SK-N-SH (cell line): ENCODE measurements around the gene C2orf92. TPM values are rescaled to one million over a fixed set of nuclear protein-coding genes. Genes with fewer than 3 reads are reported as not detected.

Experiments
- CTCF ChIA-PET: fragments of 300-600, 350-600 bp; formaldehyde crosslinking; extraction: SDS; loops from one replicate; lab custom pipeline; 2021; lab: Yijun Ruan, JAX
- POLR2A ChIA-PET: fragments of 350-600 bp; sonication (Branson Sonifier 250); formaldehyde crosslinking; extraction: SDS; loops from one replicate; lab custom pipeline; 2020; ENCODE audit warnings: antibody characterized with exemption, inconsistent platforms; lab: Yijun Ruan, JAX
- DNase-seq: peaks from one replicate; pipeline ENCODE4 v3.0.0; 2012
- H2AFZ ChIP-seq: fragments of 200-600 bp; sonication (generic); 2 replicates; pipeline ENCODE4 v1.8.1; 2016; ENCODE audit warnings: antibody characterized with exemption, mild to moderate bottlenecking, low read depth
- H3F3A ChIP-seq: fragments of 200-600 bp; sonication (generic); replicated peaks from 2 replicates; pipeline ENCODE3; 2016; ENCODE audit warnings: antibody characterized with exemption, mild to moderate bottlenecking; ENCODE audit not compliant: insufficient read depth
- H3K27ac ChIP-seq, 2 experiments: fragments of 200-500 bp in 1 of 2; fragments of 200-600 bp in 1 of 2; sonication (Bioruptor generic) in 1 of 2; sonication (generic), shearing (Covaris generic) in 1 of 2; 2 replicates each; pipeline versions ENCODE4 v1.5.1 to v1.6.1; 2014 to 2016; ENCODE audit warnings: low read depth in 2 of 2, inconsistent platforms in 1 of 2, low read length in 1 of 2, mild to moderate bottlenecking in 1 of 2, mixed read lengths in 1 of 2
- H3K27me3 ChIP-seq: fragments of 200-600 bp; sonication (generic), shearing (Covaris generic); 2 replicates; pipeline ENCODE4 v1.6.1; 2016; ENCODE audit warnings: mixed run types; ENCODE audit not compliant: insufficient read depth
- H3K36me3 ChIP-seq, 2 experiments: fragments of 200-500 bp in 1 of 2; fragments of 200-600 bp in 1 of 2; sonication (Bioruptor generic) in 1 of 2; sonication (generic) in 1 of 2; replicated peaks in 1 of 2; 2 replicates each; pipeline versions ENCODE3 to v1.5.1; 2014 to 2016; ENCODE audit warnings: low read length in 1 of 2, mild to moderate bottlenecking in 1 of 2; ENCODE audit not compliant: insufficient read depth in 2 of 2, control insufficient read depth in 1 of 2
- H3K4me1 ChIP-seq, 2 experiments: fragments of 200-500 bp in 1 of 2; fragments of 200-600 bp in 1 of 2; sonication (Bioruptor generic) in 1 of 2; sonication (generic), shearing (Covaris generic) in 1 of 2; 2 replicates each; pipeline versions ENCODE4 v1.5.1 to v1.6.1; 2014 to 2016; ENCODE audit warnings: low read depth in 1 of 2, low read length in 1 of 2, mixed run types in 1 of 2; ENCODE audit not compliant: insufficient read depth in 2 of 2, control insufficient read depth in 1 of 2
- H3K4me2 ChIP-seq: fragments of 200-600 bp; sonication (generic), shearing (Covaris generic); 2 replicates; pipeline ENCODE4 v1.6.1; 2017; ENCODE audit warnings: mixed run types
- H3K4me3 ChIP-seq, 2 experiments: fragments of 200-500 bp in 1 of 2; fragments of 200-600 bp in 1 of 2; sonication (Bioruptor generic) in 1 of 2; sonication (generic), shearing (Covaris generic) in 1 of 2; 2 replicates each; pipeline versions ENCODE4 v1.5.1 to v1.8.1; 2014 to 2016; ENCODE audit warnings: low read depth in 2 of 2, inconsistent platforms in 1 of 2, low read length in 1 of 2, mild to moderate bottlenecking in 1 of 2, mixed read lengths in 1 of 2, moderate library complexity in 1 of 2
- H3K79me2 ChIP-seq: fragments of 200-600 bp; sonication (generic); 2 replicates; pipeline ENCODE4 v1.8.1; 2017; ENCODE audit warnings: mild to moderate bottlenecking; ENCODE audit not compliant: insufficient read depth
- H3K9ac ChIP-seq: fragments of 200-600 bp; sonication (generic); 2 replicates; pipeline ENCODE4 v1.6.1; 2017; ENCODE audit warnings: mixed run types
- H3K9me2 ChIP-seq: fragments of 200-600 bp; sonication (generic); 2 replicates; pipeline ENCODE4 v1.6.1; 2017; ENCODE audit warnings: mixed run types
- H3K9me3 ChIP-seq: fragments of 200-600 bp; sonication (generic); 2 replicates; pipeline ENCODE4 v1.6.1; 2017; ENCODE audit warnings: mixed run types, mild to moderate bottlenecking, moderate library complexity
- H4K20me1 ChIP-seq: fragments of 200-600 bp; sonication (generic); 2 replicates; pipeline ENCODE4 v1.6.1; 2017; ENCODE audit warnings: mild to moderate bottlenecking, mixed run types; ENCODE audit not compliant: insufficient read depth
- CHD2 ChIP-seq: fragments of 150-350 bp; IDR thresholded peaks from 2 replicates; pipeline ENCODE4 v1.6.1; 2018; ENCODE audit warnings: low read length; ENCODE audit not compliant: partially characterized antibody
- EP300 ChIP-seq, 2 experiments: IDR thresholded peaks; 2 replicates each; pipeline versions ENCODE4 v1.4.0 to v1.6.1; 2012; ENCODE audit warnings: borderline replicate concordance in 1 of 2, low read depth in 1 of 2, low read length in 1 of 2
- EZH2phosphoT487 ChIP-seq: fragments of 200-600 bp; sonication (generic); IDR thresholded peaks from 2 replicates; pipeline ENCODE4 v1.6.1; 2017; ENCODE audit warnings: low read depth, mixed run types, mild to moderate bottlenecking, antibody characterized with exemption, moderate library complexity, borderline replicate concordance
- MXI1 ChIP-seq: IDR thresholded peaks from 2 replicates; pipeline ENCODE4 v1.6.1; 2012; ENCODE audit warnings: mild to moderate bottlenecking, low read depth, low read length, improper control_type of control experiment
- NRF1 ChIP-seq: IDR thresholded peaks from 2 replicates; pipeline ENCODE4 v1.6.1; 2012; ENCODE audit warnings: low read depth, mild to moderate bottlenecking, low read length
- POLR2AphosphoS5 ChIP-seq: IDR thresholded peaks from 2 replicates; pipeline ENCODE4 v1.6.1; 2012; ENCODE audit warnings: low read depth, low read length
- RCOR1 ChIP-seq: fragments of 150-350 bp; IDR thresholded peaks from 2 replicates; pipeline ENCODE4 v1.6.1; 2017; ENCODE audit warnings: antibody characterized with exemption, low read length
- RFX5 ChIP-seq: IDR thresholded peaks from 2 replicates; pipeline ENCODE4 v1.6.1; 2012; ENCODE audit warnings: mild to moderate bottlenecking, improper control_type of control experiment, low read length
- RXRA ChIP-seq: IDR thresholded peaks from 2 replicates; pipeline ENCODE4 v1.4.0; 2012; ENCODE audit warnings: low read depth, mild to moderate bottlenecking, borderline replicate concordance
- TAF1 ChIP-seq: IDR thresholded peaks from 2 replicates; pipeline ENCODE4 v1.6.1; 2012; ENCODE audit warnings: low read depth, mild to moderate bottlenecking, low read length, moderate library complexity, borderline replicate concordance
- WGBS: methylation state at CpG from one replicate; pipeline ENCODE4 v1.1.6; 2017; ENCODE audit warnings: low lambda C conversion rate; 5-methylcytosine and 5-hydroxymethylcytosine counted together
- polyA plus RNA-seq, 3 experiments: library from polyadenylated mRNA; depleted of rRNA; stranded (reverse); fragments of >200 nt; gene quantifications; 2 replicates each; pipeline ENCODE4 v1.2.3, GENCODE V29; 2012
- TF ChIP-seq, protein P1 (sequence below): fragments of 200-600 bp; sonication (generic); IDR thresholded peaks from 2 replicates; pipeline ENCODE4 v1.6.1; 2017; ENCODE audit warnings: antibody characterized with exemption, mild to moderate bottlenecking, moderate library complexity
- TF ChIP-seq, protein P2 (sequence below): IDR thresholded peaks from 2 replicates; pipeline ENCODE4 v1.4.0; 2012; ENCODE audit warnings: low read depth, borderline replicate concordance
- TF ChIP-seq, protein P3 (sequence below): IDR thresholded peaks from 2 replicates; pipeline ENCODE4 v1.6.1; 2012; ENCODE audit warnings: mild to moderate bottlenecking, low read depth, low read length, moderate library complexity
- TF ChIP-seq, protein P4 (sequence below): IDR thresholded peaks from 2 replicates; pipeline ENCODE4 v1.4.0; 2012; ENCODE audit warnings: low read depth, borderline replicate concordance

C2orf92 gene
- polyA plus RNA-seq, 1 of the 3 experiments (the other 2 are of a cell fraction): 3.1 TPM

DNA sequence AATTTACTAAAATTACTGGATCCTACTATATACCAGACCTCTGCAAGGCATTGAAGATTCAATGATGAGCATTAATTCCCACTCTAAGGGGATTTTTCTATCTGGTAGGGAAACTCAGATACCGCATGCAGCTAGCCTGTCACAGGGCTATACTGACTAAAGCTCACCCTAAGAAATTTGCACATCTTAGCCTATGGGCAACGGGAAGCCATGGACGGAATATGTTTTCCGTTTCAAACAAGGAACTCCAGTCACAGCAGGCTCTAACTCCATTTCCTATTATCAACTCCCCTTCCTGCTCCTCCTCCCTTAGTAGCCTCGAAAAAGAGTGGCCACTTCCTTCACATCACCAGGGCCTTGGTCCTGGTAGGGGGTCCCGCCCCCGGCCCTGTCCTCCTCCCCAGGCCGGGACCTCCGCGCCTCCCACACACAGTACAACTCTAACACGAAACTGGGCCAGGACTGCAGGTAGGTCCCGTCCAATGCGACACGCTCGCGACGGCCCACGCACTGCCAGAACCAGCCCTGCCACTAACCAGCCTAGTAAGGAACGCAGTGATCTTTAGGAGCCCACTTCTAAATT is 24.3 kb upstream of the C2orf92 start:
- Histone ChIP-seq H3K27me3 (no peaks in the 10 kb centered on the region), H2AFZ (peak overlapping the region; percentile 96), H3K79me2 (peaks cover 18% of the 10 kb centered on the region), H3K4me3 (peak overlapping the region; percentile 98), H3K9ac (peak overlapping the region; percentile 56), H3K27ac (peak overlapping the region; percentile 68 to 87; a peak in 3 of 4 replicates), H3K9me2 (no peaks in the 10 kb centered on the region), H3K36me3 (peaks cover 23 to 29% of the 10 kb centered on the region in 2 experiments), H3F3A (no peaks in the 10 kb centered on the region), H3K9me3 (no peaks in the 10 kb centered on the region), H4K20me1 (no peaks in the 10 kb centered on the region), H3K4me1 (peaks cover 0 to 16% of the 10 kb centered on the region in 2 experiments; a peak in 2 of 4 replicates), H3K4me2 (peak overlapping the region; percentile 85)
- CTCF ChIA-PET: interaction anchor here (1.0 to 2.7 kb wide), 6 partner anchors 17 to 54 kb away, joined by 3 to 12 read pairs (median 6); partner anchors contain the start of gene ACTR1B
- peak; percentile 47 for DNase-seq
- POLR2A ChIA-PET: interaction anchor here (0.9 to 2.0 kb wide), 4 partner anchors 12 to 55 kb away, joined by 4 to 26 read pairs (median 8); partner anchors contain the start of gene ACTR1B
- TF ChIP-seq NRF1: no peak
- TF ChIP-seq RXRA: no peak
- TF ChIP-seq EZH2phosphoT487: no peak
- TF ChIP-seq RFX5: no peak
- TF ChIP-seq RCOR1: no peak
- TF ChIP-seq, protein P1, sequence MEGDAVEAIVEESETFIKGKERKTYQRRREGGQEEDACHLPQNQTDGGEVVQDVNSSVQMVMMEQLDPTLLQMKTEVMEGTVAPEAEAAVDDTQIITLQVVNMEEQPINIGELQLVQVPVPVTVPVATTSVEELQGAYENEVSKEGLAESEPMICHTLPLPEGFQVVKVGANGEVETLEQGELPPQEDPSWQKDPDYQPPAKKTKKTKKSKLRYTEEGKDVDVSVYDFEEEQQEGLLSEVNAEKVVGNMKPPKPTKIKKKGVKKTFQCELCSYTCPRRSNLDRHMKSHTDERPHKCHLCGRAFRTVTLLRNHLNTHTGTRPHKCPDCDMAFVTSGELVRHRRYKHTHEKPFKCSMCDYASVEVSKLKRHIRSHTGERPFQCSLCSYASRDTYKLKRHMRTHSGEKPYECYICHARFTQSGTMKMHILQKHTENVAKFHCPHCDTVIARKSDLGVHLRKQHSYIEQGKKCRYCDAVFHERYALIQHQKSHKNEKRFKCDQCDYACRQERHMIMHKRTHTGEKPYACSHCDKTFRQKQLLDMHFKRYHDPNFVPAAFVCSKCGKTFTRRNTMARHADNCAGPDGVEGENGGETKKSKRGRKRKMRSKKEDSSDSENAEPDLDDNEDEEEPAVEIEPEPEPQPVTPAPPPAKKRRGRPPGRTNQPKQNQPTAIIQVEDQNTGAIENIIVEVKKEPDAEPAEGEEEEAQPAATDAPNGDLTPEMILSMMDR: no peak
- TF ChIP-seq, protein P2, sequence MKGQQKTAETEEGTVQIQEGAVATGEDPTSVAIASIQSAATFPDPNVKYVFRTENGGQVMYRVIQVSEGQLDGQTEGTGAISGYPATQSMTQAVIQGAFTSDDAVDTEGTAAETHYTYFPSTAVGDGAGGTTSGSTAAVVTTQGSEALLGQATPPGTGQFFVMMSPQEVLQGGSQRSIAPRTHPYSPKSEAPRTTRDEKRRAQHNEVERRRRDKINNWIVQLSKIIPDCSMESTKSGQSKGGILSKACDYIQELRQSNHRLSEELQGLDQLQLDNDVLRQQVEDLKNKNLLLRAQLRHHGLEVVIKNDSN: no peak
- TF ChIP-seq, protein P3, sequence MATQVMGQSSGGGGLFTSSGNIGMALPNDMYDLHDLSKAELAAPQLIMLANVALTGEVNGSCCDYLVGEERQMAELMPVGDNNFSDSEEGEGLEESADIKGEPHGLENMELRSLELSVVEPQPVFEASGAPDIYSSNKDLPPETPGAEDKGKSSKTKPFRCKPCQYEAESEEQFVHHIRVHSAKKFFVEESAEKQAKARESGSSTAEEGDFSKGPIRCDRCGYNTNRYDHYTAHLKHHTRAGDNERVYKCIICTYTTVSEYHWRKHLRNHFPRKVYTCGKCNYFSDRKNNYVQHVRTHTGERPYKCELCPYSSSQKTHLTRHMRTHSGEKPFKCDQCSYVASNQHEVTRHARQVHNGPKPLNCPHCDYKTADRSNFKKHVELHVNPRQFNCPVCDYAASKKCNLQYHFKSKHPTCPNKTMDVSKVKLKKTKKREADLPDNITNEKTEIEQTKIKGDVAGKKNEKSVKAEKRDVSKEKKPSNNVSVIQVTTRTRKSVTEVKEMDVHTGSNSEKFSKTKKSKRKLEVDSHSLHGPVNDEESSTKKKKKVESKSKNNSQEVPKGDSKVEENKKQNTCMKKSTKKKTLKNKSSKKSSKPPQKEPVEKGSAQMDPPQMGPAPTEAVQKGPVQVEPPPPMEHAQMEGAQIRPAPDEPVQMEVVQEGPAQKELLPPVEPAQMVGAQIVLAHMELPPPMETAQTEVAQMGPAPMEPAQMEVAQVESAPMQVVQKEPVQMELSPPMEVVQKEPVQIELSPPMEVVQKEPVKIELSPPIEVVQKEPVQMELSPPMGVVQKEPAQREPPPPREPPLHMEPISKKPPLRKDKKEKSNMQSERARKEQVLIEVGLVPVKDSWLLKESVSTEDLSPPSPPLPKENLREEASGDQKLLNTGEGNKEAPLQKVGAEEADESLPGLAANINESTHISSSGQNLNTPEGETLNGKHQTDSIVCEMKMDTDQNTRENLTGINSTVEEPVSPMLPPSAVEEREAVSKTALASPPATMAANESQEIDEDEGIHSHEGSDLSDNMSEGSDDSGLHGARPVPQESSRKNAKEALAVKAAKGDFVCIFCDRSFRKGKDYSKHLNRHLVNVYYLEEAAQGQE: no peak
- TF ChIP-seq TAF1: no peak
- no peak for TF ChIP-seq MXI1
- TF ChIP-seq, protein P4, sequence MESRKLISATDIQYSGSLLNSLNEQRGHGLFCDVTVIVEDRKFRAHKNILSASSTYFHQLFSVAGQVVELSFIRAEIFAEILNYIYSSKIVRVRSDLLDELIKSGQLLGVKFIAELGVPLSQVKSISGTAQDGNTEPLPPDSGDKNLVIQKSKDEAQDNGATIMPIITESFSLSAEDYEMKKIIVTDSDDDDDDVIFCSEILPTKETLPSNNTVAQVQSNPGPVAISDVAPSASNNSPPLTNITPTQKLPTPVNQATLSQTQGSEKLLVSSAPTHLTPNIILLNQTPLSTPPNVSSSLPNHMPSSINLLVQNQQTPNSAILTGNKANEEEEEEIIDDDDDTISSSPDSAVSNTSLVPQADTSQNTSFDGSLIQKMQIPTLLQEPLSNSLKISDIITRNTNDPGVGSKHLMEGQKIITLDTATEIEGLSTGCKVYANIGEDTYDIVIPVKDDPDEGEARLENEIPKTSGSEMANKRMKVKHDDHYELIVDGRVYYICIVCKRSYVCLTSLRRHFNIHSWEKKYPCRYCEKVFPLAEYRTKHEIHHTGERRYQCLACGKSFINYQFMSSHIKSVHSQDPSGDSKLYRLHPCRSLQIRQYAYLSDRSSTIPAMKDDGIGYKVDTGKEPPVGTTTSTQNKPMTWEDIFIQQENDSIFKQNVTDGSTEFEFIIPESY: no peak
- no peak for TF ChIP-seq POLR2AphosphoS5
- no peak for TF ChIP-seq CHD2
- no peak for TF ChIP-seq EP300 (IDR thresholded peaks at IDR 0.05; ENCODE audit: borderline replicate concordance in 1 of 2, low read depth in 1 of 2, low read length in 1 of 2)
- 24% methylated on average over 18 of the region's 19 CpGs for whole genome bisulfite sequencing
